D341Med (cell line): ENCODE measurements around the gene DCPS.
A peak's percentile ranks its signal among the peaks of the same experiment; 100 is the strongest.
"Not testable (repeated sequence)": the region's sequence is repeated elsewhere in the genome, so short reads cannot be mapped to it uniquely, and the experiment has no call there.

Experiments
- DNase-seq: peaks from one replicate; pipeline ENCODE4 v3.0.0; 2012; ENCODE audit warnings: low spot score

The DCPS gene

GRCh38 chr11:126303623-126304456 is at the start of gene DCPS:
DCPS (plus strand) TSS chr11:126304060; CDS start chr11:126304081, 21 bp downstream.
- DNase-seq = peak; percentile 97

GRCh38 chr11:126254819-126255218 is 49.0 kb upstream of the DCPS start:
- DNase-seq = no peak

- DNase-seq = not testable (repeated sequence)
Observed at GRCh38 chr11:126255507-126255906, 48.4 kb upstream of the DCPS start.

GRCh38 chr11:126256216-126256615 is 47.6 kb upstream of the DCPS start:
- no peak for DNase-seq

- no peak for DNase-seq
Observed at GRCh38 chr11:126257144-126257543, 46.7 kb upstream of the DCPS start.

GRCh38 chr11:126257764-126258163 is 46.1 kb upstream of the DCPS start:
- no peak for DNase-seq

GRCh38 chr11:126262216-126262615 is 41.6 kb upstream of the DCPS start:
- DNase-seq = no peak

- DNase-seq = no peak
Observed at GRCh38 chr11:126263489-126263888, 40.4 kb upstream of the DCPS start.

- DNase-seq = no peak
Observed at GRCh38 chr11:126265811-126266210, 38.0 kb upstream of the DCPS start.

- no peak for DNase-seq
Observed at GRCh38 chr11:126267650-126268049, 36.2 kb upstream of the DCPS start.

- DNase-seq = no peak
Observed at GRCh38 chr11:126268361-126268707, 35.5 kb upstream of the DCPS start.

- peak; percentile 100 for DNase-seq
Observed at GRCh38 chr11:126268708-126269579, 34.9 kb upstream of the DCPS start, which contains the start of the genes FOXRED1 and SRPRA. FOXRED1 (plus strand) TSS chr11:126269154; CDS start chr11:126269207, 53 bp downstream. SRPRA (minus strand) TSS chr11:126268895; CDS start chr11:126268804, 91 bp downstream.

GRCh38 chr11:126277322-126277721 is 26.5 kb upstream of the DCPS start:
- DNase-seq = no peak

- no peak for DNase-seq
Observed at GRCh38 chr11:126277780-126278179, 26.1 kb upstream of the DCPS start.

GRCh38 chr11:126279191-126279590 is 24.7 kb upstream of the DCPS start:
- DNase-seq = no peak

GRCh38 chr11:126280595-126280994 is 23.3 kb upstream of the DCPS start:
- DNase-seq = no peak

- no peak for DNase-seq
Observed at GRCh38 chr11:126281245-126281644, 22.6 kb upstream of the DCPS start.

- DNase-seq = no peak
Observed at GRCh38 chr11:126281666-126282175, 22.1 kb upstream of the DCPS start.

GRCh38 chr11:126282361-126282735 is 21.5 kb upstream of the DCPS start:
- no peak for DNase-seq

- peak; percentile 71 for DNase-seq
Observed at GRCh38 chr11:126282736-126283591, 20.9 kb upstream of the DCPS start, which contains the start of gene TIRAP. TIRAP (plus strand) TSS chr11:126283093; CDS start chr11:126290895, 7,802 bp downstream.

GRCh38 chr11:126284829-126285228 is 19.0 kb upstream of the DCPS start:
- no peak for DNase-seq

- no peak for DNase-seq
Observed at GRCh38 chr11:126288237-126288636, 15.6 kb upstream of the DCPS start.
